ENCODE results near the gene PBOV1.

DNA sequence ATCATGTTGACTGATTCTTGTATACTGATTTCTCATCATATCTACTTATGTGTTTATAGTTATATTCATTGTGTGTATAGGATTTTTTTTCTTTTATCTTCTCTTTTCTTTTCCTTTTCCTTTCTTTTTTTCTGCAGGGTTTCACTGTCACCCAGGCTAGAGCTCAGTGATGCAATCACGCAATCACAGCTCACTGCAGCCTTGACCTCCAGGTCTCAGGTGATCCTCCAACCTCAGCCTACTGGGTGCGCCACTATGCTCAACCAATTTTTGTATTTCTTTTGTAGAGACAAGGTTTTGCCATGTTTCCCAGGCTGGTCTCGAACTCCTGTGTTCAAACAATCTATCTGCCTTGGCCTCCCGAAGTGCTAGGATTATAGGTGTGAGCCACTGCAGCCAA is 1.6 kb upstream of the PBOV1 start:
- TF ChIP-seq ZFP36 (IDR thresholded peaks at IDR 0.05; ENCODE audit: borderline replicate concordance, partially characterized antibody) = no peak
- TF ChIP-seq, protein P1, sequence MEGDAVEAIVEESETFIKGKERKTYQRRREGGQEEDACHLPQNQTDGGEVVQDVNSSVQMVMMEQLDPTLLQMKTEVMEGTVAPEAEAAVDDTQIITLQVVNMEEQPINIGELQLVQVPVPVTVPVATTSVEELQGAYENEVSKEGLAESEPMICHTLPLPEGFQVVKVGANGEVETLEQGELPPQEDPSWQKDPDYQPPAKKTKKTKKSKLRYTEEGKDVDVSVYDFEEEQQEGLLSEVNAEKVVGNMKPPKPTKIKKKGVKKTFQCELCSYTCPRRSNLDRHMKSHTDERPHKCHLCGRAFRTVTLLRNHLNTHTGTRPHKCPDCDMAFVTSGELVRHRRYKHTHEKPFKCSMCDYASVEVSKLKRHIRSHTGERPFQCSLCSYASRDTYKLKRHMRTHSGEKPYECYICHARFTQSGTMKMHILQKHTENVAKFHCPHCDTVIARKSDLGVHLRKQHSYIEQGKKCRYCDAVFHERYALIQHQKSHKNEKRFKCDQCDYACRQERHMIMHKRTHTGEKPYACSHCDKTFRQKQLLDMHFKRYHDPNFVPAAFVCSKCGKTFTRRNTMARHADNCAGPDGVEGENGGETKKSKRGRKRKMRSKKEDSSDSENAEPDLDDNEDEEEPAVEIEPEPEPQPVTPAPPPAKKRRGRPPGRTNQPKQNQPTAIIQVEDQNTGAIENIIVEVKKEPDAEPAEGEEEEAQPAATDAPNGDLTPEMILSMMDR (IDR thresholded peaks at IDR 0.05) = no peak
- no peak for TF ChIP-seq MAFK (IDR thresholded peaks at IDR 0.05; ENCODE audit: partially characterized antibody)
- no peak for TF ChIP-seq ELK1 (IDR thresholded peaks at IDR 0.05; ENCODE audit: low read depth, low read length)

Data from A549 (cell line).